Lower leg skin (tissue), 3 donors: ENCODE results near the gene EMSY.
"Not testable (repeated sequence)": the region's sequence is repeated elsewhere in the genome, so short reads cannot be mapped to it uniquely, and the experiment has no call there.

Source experiments
- CTCF ChIP-seq, 3 donors: fragments of 450-650 bp; IDR thresholded peaks; one replicate each; pipeline ENCODE4 v1.5.1; 2016; ENCODE audit warnings: antibody characterized with exemption in 3 of 3, mild to moderate bottlenecking in 3 of 3, moderate library complexity in 2 of 3
- POLR2A ChIP-seq, 2 donors: fragments of 450-650 bp; IDR thresholded peaks; one replicate each; pipeline ENCODE4 v1.6.1; 2016 to 2017; ENCODE audit warnings: antibody characterized with exemption in 2 of 2, mild to moderate bottlenecking in 1 of 2, moderate library complexity in 1 of 2

- TF ChIP-seq CTCF, POLR2A (IDR thresholded peaks at IDR 0.05): not testable (repeated sequence)
Observed at GRCh38 chr11:76572181-76572875, 127.5 kb downstream of the EMSY start.
